ENCODE data around the gene LDLR. TPM values are rescaled to one million over a fixed set of nuclear protein-coding genes. Genes with fewer than 3 reads are reported as not detected.
"Not testable (repeated sequence)": the region's sequence is repeated elsewhere in the genome, so short reads cannot be mapped to it uniquely, and the experiment has no call there.

The LDLR gene
- total RNA-seq, 2 experiments from 2014 or later, result 67.3 to 68.8 TPM

- DNase-seq, H3K9me3 Mint-ChIP-seq, H3K27me3 Mint-ChIP-seq, H3K36me3 Mint-ChIP-seq, H3K4me3 Mint-ChIP-seq, H3K27ac Mint-ChIP-seq, H3K4me1 Mint-ChIP-seq: not testable (repeated sequence)
These were observed 71.1 kb downstream of the LDLR start for GRCh38 chr19:11160440-11160768.

GRCh38 chr19:11164296-11164695 lies 75.0 kb downstream of the LDLR start:
- DNase-seq, result no peak
- Mint-ChIP-seq H3K4me1 (no peaks in the 10 kb centered on the region), H3K9me3 (no peaks in the 10 kb centered on the region), H3K27me3 (no peaks in the 10 kb centered on the region), H3K4me3 (no peak overlapping the region), H3K36me3 (no peaks in the 10 kb centered on the region), H3K27ac (no peak overlapping the region)

- Mint-ChIP-seq H3K4me3 (no peak overlapping the region), H3K27ac (no peak overlapping the region), H3K9me3 (no peaks in the 10 kb centered on the region), H3K36me3 (no peaks in the 10 kb centered on the region), H3K4me1 (no peaks in the 10 kb centered on the region), H3K27me3 (no peaks in the 10 kb centered on the region)
- no peak for DNase-seq
These were observed 75.7 kb downstream of the LDLR start for GRCh38 chr19:11164879-11165406.

- Mint-ChIP-seq H3K4me1 (no peaks in the 10 kb centered on the region), H3K36me3 (no peaks in the 10 kb centered on the region), H3K27ac (no peak overlapping the region), H3K4me3 (no peak overlapping the region), H3K9me3 (no peaks in the 10 kb centered on the region), H3K27me3 (no peaks in the 10 kb centered on the region)
- no peak for DNase-seq
These were observed 76.3 kb downstream of the LDLR start for GRCh38 chr19:11165486-11166030.

- Mint-ChIP-seq H3K36me3 (no peaks in the 10 kb centered on the region), H3K27me3 (no peaks in the 10 kb centered on the region), H3K27ac (no peak overlapping the region), H3K4me1 (no peaks in the 10 kb centered on the region), H3K9me3 (no peaks in the 10 kb centered on the region), H3K4me3 (no peak overlapping the region)
- no peak for DNase-seq
These were observed 77.2 kb downstream of the LDLR start for GRCh38 chr19:11166281-11167142.

GRCh38 chr19:11168568-11168967 lies 79.3 kb downstream of the LDLR start:
- Mint-ChIP-seq H3K27me3 (no peaks in the 10 kb centered on the region), H3K4me3 (no peak overlapping the region), H3K9me3 (no peaks in the 10 kb centered on the region), H3K36me3 (no peaks in the 10 kb centered on the region), H3K27ac (no peak overlapping the region), H3K4me1 (no peaks in the 10 kb centered on the region)
- DNase-seq, result no peak

GRCh38 chr19:11169896-11170678 lies 80.8 kb downstream of the LDLR start:
- Mint-ChIP-seq H3K9me3 (no peaks in the 10 kb centered on the region), H3K4me3 (no peak overlapping the region), H3K36me3 (no peaks in the 10 kb centered on the region), H3K27ac (no peak overlapping the region), H3K27me3 (no peaks in the 10 kb centered on the region), H3K4me1 (no peaks in the 10 kb centered on the region)
- DNase-seq, result no peak

- DNase-seq, result no peak
- H3K4me3 Mint-ChIP-seq, result no peak overlapping the region
- no peaks in the 10 kb centered on the region for H3K27me3 Mint-ChIP-seq
- H3K27ac Mint-ChIP-seq, result no peak overlapping the region
- no peaks in the 10 kb centered on the region for H3K36me3 Mint-ChIP-seq
- H3K4me1 Mint-ChIP-seq, result no peaks in the 10 kb centered on the region
- H3K9me3 Mint-ChIP-seq, result no peaks in the 10 kb centered on the region
These were observed 81.9 kb downstream of the LDLR start for GRCh38 chr19:11171144-11171543.

- H3K4me3 Mint-ChIP-seq, result no peak overlapping the region
- no peaks in the 10 kb centered on the region for H3K9me3 Mint-ChIP-seq
- no peak overlapping the region for H3K27ac Mint-ChIP-seq
These were observed 83.3 kb downstream of the LDLR start for GRCh38 chr19:11172576-11172975.

GRCh38 chr19:11173516-11174155 lies 84.4 kb downstream of the LDLR start:
- H3K27me3 Mint-ChIP-seq, result peaks cover 4% of the 10 kb centered on the region
- H3K4me1 Mint-ChIP-seq, result no peaks in the 10 kb centered on the region
- H3K36me3 Mint-ChIP-seq, result no peaks in the 10 kb centered on the region
- no peak overlapping the region for H3K4me3 Mint-ChIP-seq
- DNase-seq, result no peak
- no peaks in the 10 kb centered on the region for H3K9me3 Mint-ChIP-seq
- H3K27ac Mint-ChIP-seq, result no peak overlapping the region

More at GRCh38 chr19:11172576-11172975, 83.3 kb downstream of the LDLR start:
- no peak for DNase-seq
- Mint-ChIP-seq H3K27me3 (peaks cover under 1% of the 10 kb centered on the region), H3K36me3 (no peaks in the 10 kb centered on the region), H3K4me1 (no peaks in the 10 kb centered on the region)

GRCh38 chr19:11174336-11174735 lies 85.1 kb downstream of the LDLR start:
- H3K4me3 Mint-ChIP-seq, result no peak overlapping the region

GRCh38 chr19:11175920-11176319 lies 86.7 kb downstream of the LDLR start:
- no peaks in the 10 kb centered on the region for H3K36me3 Mint-ChIP-seq
- no peak overlapping the region for H3K4me3 Mint-ChIP-seq
- no peak overlapping the region for H3K27ac Mint-ChIP-seq
- H3K27me3 Mint-ChIP-seq, result peaks cover 7% of the 10 kb centered on the region
- H3K4me1 Mint-ChIP-seq, result peaks cover 6% of the 10 kb centered on the region
- no peak for DNase-seq
- no peaks in the 10 kb centered on the region for H3K9me3 Mint-ChIP-seq

More at GRCh38 chr19:11174336-11174735, 85.1 kb downstream of the LDLR start:
- no peak for DNase-seq
- Mint-ChIP-seq H3K9me3 (no peaks in the 10 kb centered on the region), H3K4me1 (no peaks in the 10 kb centered on the region), H3K27ac (no peak overlapping the region), H3K36me3 (no peaks in the 10 kb centered on the region), H3K27me3 (peaks cover 4% of the 10 kb centered on the region)

GRCh38 chr19:11176466-11177193 lies 87.4 kb downstream of the LDLR start:
- Mint-ChIP-seq H3K36me3 (no peaks in the 10 kb centered on the region), H3K9me3 (no peaks in the 10 kb centered on the region), H3K4me1 (peaks cover 6% of the 10 kb centered on the region), H3K27me3 (peaks cover 7% of the 10 kb centered on the region), H3K27ac (no peak overlapping the region), H3K4me3 (no peak overlapping the region)
- DNase-seq, result no peak

- Mint-ChIP-seq H3K36me3 (no peaks in the 10 kb centered on the region), H3K9me3 (no peaks in the 10 kb centered on the region), H3K4me1 (peaks cover 6% of the 10 kb centered on the region), H3K27ac (no peak overlapping the region), H3K4me3 (no peak overlapping the region), H3K27me3 (peaks cover 7% of the 10 kb centered on the region)
- no peak for DNase-seq
These were observed 88.3 kb downstream of the LDLR start for GRCh38 chr19:11177592-11177991.

Measured in activated naive CD8-positive, alpha-beta T cell treated with anti-CD3 and anti-CD28 coated beads for 36 hours (primary cell).